Ishikawa (cell line): ENCODE data around the gene FTL.

Source experiments
- CEBPB ChIP-seq: IDR thresholded peaks from 2 replicates; pipeline ENCODE4 v1.6.1; 2012
- RAD21 ChIP-seq: IDR thresholded peaks from 2 replicates; pipeline ENCODE4 v1.6.1; 2012; ENCODE audit warnings: low read depth
- TAF1 ChIP-seq: IDR thresholded peaks from 2 replicates; pipeline ENCODE4 v1.6.1; 2012; ENCODE audit warnings: low read depth, mild to moderate bottlenecking
- YY1 ChIP-seq: IDR thresholded peaks from 2 replicates; pipeline ENCODE4 v1.6.1; 2012; ENCODE audit warnings: low read depth
- TF ChIP-seq, protein P1 (sequence below): IDR thresholded peaks from 2 replicates; pipeline ENCODE4 v1.6.1; 2012

DNA sequence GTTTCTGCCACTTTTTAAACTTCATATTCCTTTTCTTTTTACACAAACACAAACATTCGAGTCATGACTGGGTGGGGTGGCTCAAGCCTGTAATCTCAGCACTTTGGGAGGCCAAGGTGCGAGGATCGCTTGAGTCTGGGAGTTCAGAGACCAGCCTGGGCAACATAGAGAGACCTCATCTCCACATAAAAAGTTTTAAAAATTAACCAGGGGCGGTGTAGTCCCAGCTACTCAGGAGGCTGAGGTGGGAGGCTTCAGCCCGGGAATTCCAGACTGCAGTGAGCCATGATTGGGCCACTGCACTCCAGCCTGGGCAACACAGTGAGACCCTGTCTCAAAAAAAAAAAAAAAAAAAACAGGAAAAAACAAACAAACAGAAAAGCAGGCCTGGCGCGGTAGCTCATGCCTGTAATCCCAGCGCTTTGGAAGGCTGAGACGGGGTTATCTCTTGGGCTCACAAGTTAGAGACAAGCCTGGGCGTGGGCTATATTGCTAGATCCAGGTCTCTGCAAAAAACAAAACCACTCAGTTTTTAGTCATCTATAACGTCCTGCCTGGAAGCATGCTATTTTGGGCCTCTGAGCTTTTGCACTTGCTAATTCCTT, 11.0 kb upstream of the FTL start:
- TF ChIP-seq, protein P1, sequence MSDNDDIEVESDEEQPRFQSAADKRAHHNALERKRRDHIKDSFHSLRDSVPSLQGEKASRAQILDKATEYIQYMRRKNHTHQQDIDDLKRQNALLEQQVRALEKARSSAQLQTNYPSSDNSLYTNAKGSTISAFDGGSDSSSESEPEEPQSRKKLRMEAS: no peak
- TF ChIP-seq RAD21 (no peak), YY1 (no peak), CEBPB (no peak), TAF1 (no peak; the same call in 1 of the 2 replicates)
